Body of pancreas (tissue), 4 donors: ENCODE measurements around the gene OBI1. TPM values are rescaled to one million over a fixed set of nuclear protein-coding genes. Genes with fewer than 3 reads are reported as not detected.

ENCODE experiments used
- ATAC-seq: fragments of 150-250 bp; one replicate; pipeline ENCODE4 v1.9.1; 2016
- DNase-seq, 4 donors: peaks; one replicate each; pipeline ENCODE4 v3.0.0-alpha.2; 2019
- H3K27ac ChIP-seq, 4 donors: fragments of 200-600 bp; sonication (generic); 1 replicate in 3 of 4; 2 replicates in 1 of 4; pipeline versions ENCODE4 v1.5.1 to v1.6.1; 2016 to 2019; ENCODE audit warnings: mild to moderate bottlenecking in 1 of 4, mixed read lengths in 1 of 4, moderate library complexity in 1 of 4
- H3K27me3 ChIP-seq, 2 donors: fragments of 200-600 bp; sonication (generic); one replicate each; pipeline ENCODE4 v1.6.0; 2016; ENCODE audit warnings: mild to moderate bottlenecking in 1 of 2
- H3K36me3 ChIP-seq, 2 donors: fragments of 200-600 bp; sonication (generic); replicated peaks in 1 of 2; 2 replicates each; pipeline ENCODE4 v1.5.1; 2016; ENCODE audit warnings: low read depth in 2 of 2; ENCODE audit not compliant: insufficient read depth in 1 of 2
- H3K4me1 ChIP-seq: fragments of 200-600 bp; sonication (generic); one replicate; pipeline ENCODE4 v1.6.0; 2016
- H3K4me3 ChIP-seq, 2 donors: fragments of 200-600 bp; sonication (generic); 1 replicate in 1 of 2; 2 replicates in 1 of 2; pipeline ENCODE4 v1.5.1; 2016 to 2019
- H3K9me3 ChIP-seq, 3 donors: fragments of 200-600 bp; sonication (generic); 1 replicate in 2 of 3; 2 replicates in 1 of 3; pipeline ENCODE4 v1.5.1; 2016
- CTCF ChIP-seq, 7 experiments: fragments of 450-650 bp in 4 of 7; fragments of 200-600 bp in 3 of 7; sonication (generic) in 3 of 7; IDR thresholded peaks; one replicate each; pipeline ENCODE4 v1.5.1; 2016 to 2019; ENCODE audit warnings: antibody characterized with exemption in 7 of 7
- POLR2A ChIP-seq, 3 donors: fragments of 450-650 bp; IDR thresholded peaks; one replicate each; pipeline ENCODE4 v1.6.1; 2016; ENCODE audit warnings: antibody characterized with exemption in 3 of 3, mild to moderate bottlenecking in 2 of 3
- WGBS, 2 donors: methylation state at CpG; one replicate each; pipeline ENCODE4 v1.1.5; 2017; 5-methylcytosine and 5-hydroxymethylcytosine counted together
- intact Hi-C: fragments of 100-400 bp; cut with DNase I; formaldehyde crosslinking; loops from one replicate; pipeline ENCODE4 v1.15.1; 2023
- total RNA-seq, 2 donors: library from RNA; depleted of rRNA; stranded (reverse); fragments of >200 nt; gene quantifications; one replicate each; pipeline ENCODE4 v1.1.0, GENCODE V29; 2016

The OBI1 gene
- total RNA-seq, 2 donors from 2014 or later, result 3.3 to 8.6 TPM

DNA sequence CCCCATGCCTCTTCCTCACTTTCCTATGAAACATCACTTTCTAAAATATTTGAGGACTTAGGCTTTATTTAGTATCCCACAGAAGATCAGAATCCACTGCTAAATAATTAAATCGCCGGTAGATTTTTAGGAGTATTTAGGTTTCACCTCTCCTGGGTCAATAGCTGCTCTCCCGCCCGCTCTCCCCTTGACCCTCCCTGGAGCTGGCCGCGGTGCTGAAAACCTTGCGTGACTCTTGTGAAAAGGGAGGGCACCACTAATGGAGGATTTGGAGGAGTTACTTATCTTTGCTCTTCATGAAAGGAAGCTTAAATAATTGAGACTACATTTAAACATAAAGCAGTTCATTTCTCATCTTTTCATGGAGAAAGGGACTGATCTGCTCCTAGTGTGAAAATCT, 69.7 kb downstream of the OBI1 start:
- TF ChIP-seq CTCF (IDR thresholded peaks at IDR 0.05) (no peak), POLR2A (IDR thresholded peaks at IDR 0.05) (no peak)
- Histone ChIP-seq H3K27me3 (peaks cover 0 to 24% of the 10 kb centered on the region in 2 donors), H3K9me3 (no peaks in the 10 kb centered on the region), H3K4me3 (no peak overlapping the region), H3K4me1 (no peaks in the 10 kb centered on the region), H3K36me3 (no peaks in the 10 kb centered on the region), H3K27ac (no peak overlapping the region)
- WGBS, 2 donors, result 3% methylated on average over 7 of the region's 7 CpGs
- intact Hi-C loops, result no loop called here
- ATAC-seq (no peak), DNase-seq (no peak)

- Histone ChIP-seq H3K36me3 (no peaks in the 10 kb centered on the region), H3K27me3 (peaks cover 0 to 10% of the 10 kb centered on the region in 2 donors), H3K4me1 (no peaks in the 10 kb centered on the region), H3K4me3 (no peak overlapping the region), H3K27ac (no peak overlapping the region), H3K9me3 (no peaks in the 10 kb centered on the region)
- TF ChIP-seq CTCF (IDR thresholded peaks at IDR 0.05) (no peak), POLR2A (IDR thresholded peaks at IDR 0.05) (no peak)
- ATAC-seq, result no peak
- intact Hi-C loops, result no loop called here
- WGBS, 2 donors, result 8 to 13% methylated on average over 18 of the region's 18 CpGs
- DNase-seq, result no peak
Measured at GRCh38 chr13:78587395-78587794, 71.6 kb downstream of the OBI1 start.

DNA sequence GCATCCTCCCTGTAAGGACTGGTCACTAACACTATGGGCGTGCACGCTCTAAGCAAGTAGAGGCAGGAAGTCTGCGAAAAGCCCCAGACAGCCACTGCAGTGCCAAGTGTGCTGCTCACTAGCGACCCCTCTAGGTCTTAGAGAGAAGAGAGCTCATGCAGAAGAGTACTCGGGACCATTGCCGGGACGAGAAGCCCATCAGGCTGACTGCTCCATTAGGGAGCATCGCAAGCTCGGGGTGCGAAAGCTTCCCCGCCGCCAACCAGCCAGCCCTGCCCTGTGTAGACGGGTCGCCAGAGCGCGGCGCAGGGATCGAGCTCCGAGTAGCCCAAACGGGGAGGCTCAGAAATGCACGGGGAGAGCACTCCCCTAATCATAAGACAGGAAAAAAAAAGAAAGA, 72.2 kb downstream of the OBI1 start:
- WGBS, 2 donors, result 3 to 9% methylated on average over 14 to 21 of the region's 21 CpGs
- no peak overlapping the region for H3K27ac ChIP-seq
- no peak overlapping the region for H3K4me3 ChIP-seq
- no peak for TF ChIP-seq POLR2A (IDR thresholded peaks at IDR 0.05)
- no peak for TF ChIP-seq CTCF (IDR thresholded peaks at IDR 0.05)
- DNase-seq, result no peak
- no peaks in the 10 kb centered on the region for H3K9me3 ChIP-seq
- H3K27me3 ChIP-seq, result peaks cover 0 to 10% of the 10 kb centered on the region in 2 donors
- ATAC-seq, result no peak
- H3K36me3 ChIP-seq, result no peaks in the 10 kb centered on the region
- intact Hi-C loops, result no loop called here
- no peaks in the 10 kb centered on the region for H3K4me1 ChIP-seq

- no peak for DNase-seq
- ATAC-seq, result no peak
- no peaks in the 10 kb centered on the region for H3K36me3 ChIP-seq
- WGBS, 2 donors, result 76 to 81% methylated on average over 4 of the region's 4 CpGs
- no peaks in the 10 kb centered on the region for H3K9me3 ChIP-seq
- H3K4me1 ChIP-seq, result no peaks in the 10 kb centered on the region
- no peak for TF ChIP-seq CTCF (IDR thresholded peaks at IDR 0.05)
- TF ChIP-seq POLR2A (IDR thresholded peaks at IDR 0.05), result no peak
- H3K27ac ChIP-seq, result no peak overlapping the region
- no peaks in the 10 kb centered on the region for H3K27me3 ChIP-seq
- intact Hi-C loops, result no loop called here
- no peak overlapping the region for H3K4me3 ChIP-seq
Measured at GRCh38 chr13:78576261-78576660, 82.7 kb downstream of the OBI1 start.

DNA sequence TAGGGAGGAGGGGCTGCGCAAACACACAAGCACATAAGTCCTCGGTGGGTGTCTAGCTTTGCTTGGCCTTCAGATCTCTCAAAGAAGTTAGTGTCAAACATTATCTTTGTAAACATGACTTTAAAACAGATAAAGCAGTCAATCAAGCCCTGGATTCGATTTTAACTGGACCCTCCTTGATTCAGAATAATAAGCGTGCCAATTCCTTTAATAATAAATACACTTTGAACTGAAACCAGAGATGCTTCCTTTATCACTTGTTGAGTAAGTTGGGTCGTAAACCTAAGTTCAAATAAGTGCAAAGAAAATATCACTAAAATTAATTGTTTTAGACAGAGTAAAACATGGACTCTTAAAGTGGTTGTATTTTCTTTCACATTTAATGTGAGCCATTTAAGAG, 86.5 kb downstream of the OBI1 start:
- ATAC-seq (no peak), DNase-seq (no peak)
- no peak overlapping the region for H3K4me3 ChIP-seq
- H3K27ac ChIP-seq, result no peak overlapping the region
- H3K9me3 ChIP-seq, result no peaks in the 10 kb centered on the region
- TF ChIP-seq CTCF (IDR thresholded peaks at IDR 0.05) (no peak), POLR2A (IDR thresholded peaks at IDR 0.05) (no peak)
- no peaks in the 10 kb centered on the region for H3K4me1 ChIP-seq
- 43 to 47% methylated on average over 5 of the region's 5 CpGs for WGBS, 2 donors
- intact Hi-C loops, result no loop called here
- H3K36me3 ChIP-seq, result no peaks in the 10 kb centered on the region
- H3K27me3 ChIP-seq, result no peaks in the 10 kb centered on the region
